Karpas-422 (cell line): ENCODE data around the gene TP53INP2. TPM values are rescaled to one million over a fixed set of nuclear protein-coding genes. Genes with fewer than 3 reads are reported as not detected.

Experiments
- DNase-seq: peaks from one replicate; pipeline ENCODE4 v3.0.0-alpha.2; 2015
- H2AFZ ChIP-seq: fragments of 200-600 bp; sonication (generic); 2 replicates; pipeline ENCODE4 v1.6.1; 2014; ENCODE audit warnings: antibody characterized with exemption, low read length, mixed read lengths
- H3K27ac ChIP-seq: fragments of 200-600 bp; sonication (generic); 2 replicates; pipeline ENCODE4 v1.5.1; 2014; ENCODE audit warnings: mild to moderate bottlenecking, low read length, moderate library complexity
- H3K27me3 ChIP-seq: fragments of 200-600 bp; sonication (generic); 2 replicates; pipeline ENCODE4 v1.6.1; 2014; ENCODE audit warnings: low read length, mixed read lengths
- H3K36me3 ChIP-seq: fragments of 200-600 bp; sonication (generic); 2 replicates; pipeline ENCODE4 v1.6.1; 2014; ENCODE audit warnings: low read length, mixed read lengths; ENCODE audit not compliant: insufficient read depth
- H3K4me1 ChIP-seq: fragments of 200-600 bp; sonication (generic); 2 replicates; pipeline ENCODE4 v1.6.1; 2014; ENCODE audit warnings: mild to moderate bottlenecking, low read length, mixed read lengths
- H3K4me2 ChIP-seq: fragments of 200-600 bp; sonication (generic); 2 replicates; pipeline ENCODE4 v1.6.1; 2014; ENCODE audit warnings: low read length, low read depth, mild to moderate bottlenecking; ENCODE audit not compliant: poor library complexity, severe bottlenecking
- H3K4me3 ChIP-seq: fragments of 200-600 bp; sonication (generic); 2 replicates; pipeline ENCODE4 v1.5.1; 2014; ENCODE audit warnings: mild to moderate bottlenecking, antibody characterized with exemption, low read length, mixed read lengths
- H3K79me2 ChIP-seq: fragments of 200-600 bp; sonication (generic); 2 replicates; pipeline ENCODE4 v1.6.1; 2014; ENCODE audit warnings: mild to moderate bottlenecking, low read length, mixed read lengths
- H3K9ac ChIP-seq: fragments of 200-600 bp; sonication (generic); 2 replicates; pipeline ENCODE4 v1.6.0; 2014; ENCODE audit warnings: low read length
- H3K9me2 ChIP-seq: fragments of 200-600 bp; sonication (generic), shearing (Covaris generic); replicated peaks from 2 replicates; pipeline ENCODE4 v1.6.0; 2014; ENCODE audit warnings: mild to moderate bottlenecking, low read length, moderate library complexity; ENCODE audit not compliant: insufficient read depth
- H3K9me3 ChIP-seq: fragments of 300-700, 200-600 bp; sonication (generic); 2 replicates; pipeline ENCODE4 v1.6.1; 2014; ENCODE audit warnings: low read length, mixed read lengths
- H4K20me1 ChIP-seq: fragments of 200-600 bp; sonication (generic); 2 replicates; pipeline ENCODE4 v1.6.1; 2014; ENCODE audit warnings: mild to moderate bottlenecking, antibody characterized with exemption, low read length, low read depth; ENCODE audit not compliant: insufficient read depth
- total RNA-seq: library from RNA; depleted of rRNA; stranded (reverse); fragments of >200 nt; shearing (Covaris generic); gene quantifications from 2 replicates; pipeline ENCODE4 v1.2.3, GENCODE V29; 2014; ENCODE audit warnings: low replicate concordance

The TP53INP2 gene
- total RNA-seq, 1 experiment from 2014 or later = 8.1 TPM

DNA sequence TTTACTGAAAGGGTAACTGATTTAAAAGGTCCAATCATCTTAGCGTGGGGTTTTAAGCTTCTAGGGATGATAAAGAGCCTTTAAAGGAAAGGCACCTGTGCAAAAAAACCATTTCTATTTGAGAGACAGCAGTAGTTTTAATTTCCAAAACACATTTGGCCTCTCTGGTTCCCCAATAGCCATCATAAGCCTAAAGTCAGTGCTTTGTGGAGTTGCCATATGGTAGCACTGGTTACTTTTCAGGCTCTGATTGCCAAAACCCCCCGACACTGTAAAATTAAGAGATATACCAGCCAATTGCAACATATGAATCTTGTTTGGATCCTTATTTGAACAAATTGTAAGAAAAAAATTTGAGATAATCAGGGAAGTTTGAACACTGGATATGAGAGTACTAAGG lies 44.6 kb downstream of the TP53INP2 start:
- H3K4me1 ChIP-seq = no peaks in the 10 kb centered on the region
- H3K9me3 ChIP-seq = no peaks in the 10 kb centered on the region
- no peaks in the 10 kb centered on the region for H3K9me2 ChIP-seq
- H3K9ac ChIP-seq = no peak overlapping the region
- no peak overlapping the region for H3K4me3 ChIP-seq
- H3K27ac ChIP-seq = no peak overlapping the region
- no peaks in the 10 kb centered on the region for H4K20me1 ChIP-seq
- no peak overlapping the region for H3K4me2 ChIP-seq
- H2AFZ ChIP-seq = no peak overlapping the region
- H3K79me2 ChIP-seq = no peaks in the 10 kb centered on the region
- H3K36me3 ChIP-seq = peaks cover 46% of the 10 kb centered on the region
- no peak for DNase-seq
- H3K27me3 ChIP-seq = no peaks in the 10 kb centered on the region

DNA sequence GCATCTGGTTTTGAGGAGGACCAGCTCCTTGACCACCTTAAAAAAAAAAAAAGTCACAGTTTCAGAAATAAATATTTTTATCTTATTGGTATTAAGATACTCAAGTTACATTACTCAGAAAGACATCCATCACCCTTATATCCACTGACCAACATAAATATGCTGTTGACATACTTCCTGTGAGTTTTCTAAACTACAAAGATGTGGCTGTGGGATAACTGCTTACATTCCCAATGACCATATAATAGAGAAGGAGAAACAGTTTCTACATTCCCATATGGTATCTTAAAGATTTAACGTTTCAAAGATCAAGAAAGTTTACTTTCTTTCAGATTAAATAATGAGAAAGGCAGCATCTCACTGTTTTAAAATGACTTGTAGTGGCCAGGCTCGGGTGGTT lies 46.3 kb downstream of the TP53INP2 start:
- Histone ChIP-seq H3K36me3 (peaks cover 41% of the 10 kb centered on the region), H3K4me3 (no peak overlapping the region), H3K27ac (no peak overlapping the region), H3K79me2 (no peaks in the 10 kb centered on the region), H2AFZ (no peak overlapping the region), H3K27me3 (no peaks in the 10 kb centered on the region), H3K9me3 (no peaks in the 10 kb centered on the region), H3K9ac (no peak overlapping the region), H3K4me1 (no peaks in the 10 kb centered on the region), H3K4me2 (no peak overlapping the region), H4K20me1 (no peaks in the 10 kb centered on the region), H3K9me2 (no peaks in the 10 kb centered on the region)
- DNase-seq = no peak

DNA sequence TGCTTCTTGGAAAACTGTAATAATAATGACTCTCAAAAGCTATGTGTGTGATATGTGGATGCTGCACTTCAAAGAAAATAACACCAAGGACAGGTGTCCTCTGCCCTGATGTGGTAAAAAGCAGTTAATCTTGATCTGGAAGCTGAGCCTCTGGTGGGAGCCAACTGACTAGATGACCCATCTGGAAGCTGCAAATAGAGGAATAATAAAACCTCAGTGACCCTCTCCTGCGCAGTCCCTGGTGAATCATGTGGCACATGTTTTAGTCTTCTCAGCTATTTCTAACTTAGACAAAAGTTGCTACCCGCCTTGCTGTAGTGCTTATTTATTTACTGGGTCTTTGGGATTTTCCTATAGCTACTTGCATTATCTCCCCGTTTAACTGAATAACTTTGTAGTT lies 47.3 kb downstream of the TP53INP2 start:
- Histone ChIP-seq H4K20me1 (no peaks in the 10 kb centered on the region), H3K9me3 (no peaks in the 10 kb centered on the region), H3K4me2 (no peak overlapping the region), H3K4me1 (no peaks in the 10 kb centered on the region), H3K36me3 (peaks cover 33% of the 10 kb centered on the region), H3K27ac (no peak overlapping the region), H3K9me2 (no peaks in the 10 kb centered on the region), H3K79me2 (no peaks in the 10 kb centered on the region), H2AFZ (no peak overlapping the region), H3K27me3 (no peaks in the 10 kb centered on the region), H3K9ac (no peak overlapping the region), H3K4me3 (no peak overlapping the region)
- DNase-seq = no peak

DNA sequence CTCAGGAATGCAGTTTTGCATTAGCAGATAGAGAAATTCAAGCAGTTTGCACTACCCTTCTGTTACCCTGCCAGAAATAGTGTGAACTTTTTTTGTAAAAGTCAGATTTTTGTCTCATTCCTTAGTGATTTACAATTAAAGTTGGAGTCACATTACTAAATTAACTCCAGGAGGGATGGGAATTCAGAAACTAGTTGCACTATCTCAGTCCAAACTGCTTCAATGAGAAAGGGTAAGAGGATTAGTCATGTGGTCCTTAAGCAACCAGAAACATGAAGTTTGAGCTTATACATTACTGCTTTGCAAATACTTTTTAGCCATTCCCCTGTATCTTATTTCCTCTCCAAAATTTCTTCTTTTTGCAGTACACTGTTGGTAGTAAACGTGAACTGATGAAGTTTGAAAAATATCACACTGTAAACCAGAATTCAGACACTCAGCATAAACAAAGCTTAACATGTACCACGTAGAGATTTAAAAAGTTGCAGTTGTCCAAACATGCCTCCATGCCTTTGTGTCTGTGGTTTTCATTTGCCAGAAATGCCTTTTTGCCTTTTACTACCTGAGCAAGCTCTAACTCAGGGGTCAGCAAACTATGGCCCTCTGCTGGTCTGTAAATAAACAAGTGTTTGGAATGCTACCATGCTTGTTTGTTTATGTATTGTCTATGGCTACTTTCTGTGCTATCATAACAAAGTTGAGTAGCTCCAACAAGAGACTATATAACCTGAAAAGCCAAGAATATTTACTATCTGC lies 49.7 kb downstream of the TP53INP2 start:
- Histone ChIP-seq H2AFZ (no peak overlapping the region), H3K27ac (no peak overlapping the region), H3K27me3 (no peaks in the 10 kb centered on the region), H3K4me2 (no peak overlapping the region), H3K79me2 (no peaks in the 10 kb centered on the region), H3K4me1 (no peaks in the 10 kb centered on the region), H3K9me2 (no peaks in the 10 kb centered on the region), H3K36me3 (peaks cover 36% of the 10 kb centered on the region; the same call in 1 of the 2 replicates), H3K9me3 (no peaks in the 10 kb centered on the region), H3K4me3 (no peak overlapping the region), H4K20me1 (no peaks in the 10 kb centered on the region), H3K9ac (no peak overlapping the region)
- DNase-seq = no peak

DNA sequence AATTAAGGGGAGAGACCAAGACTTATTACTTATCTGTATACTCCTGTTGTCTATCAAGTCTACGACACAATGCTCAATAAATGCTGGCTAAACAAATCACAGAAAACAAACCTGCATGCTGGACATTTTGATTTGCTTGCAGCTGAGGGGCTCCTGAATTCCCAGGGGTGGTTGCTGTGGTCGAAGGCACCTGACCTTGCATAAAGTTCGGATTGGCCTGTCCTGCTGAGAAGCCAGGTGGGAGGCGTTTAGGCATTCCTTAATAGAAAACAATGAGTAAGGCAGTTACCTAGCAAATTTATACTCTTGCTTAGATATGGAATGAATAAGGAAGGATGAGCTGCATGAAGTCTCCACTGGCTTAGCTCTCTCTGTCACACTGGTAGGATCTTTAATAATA lies 50.5 kb downstream of the TP53INP2 start:
- H3K9me2 ChIP-seq = no peaks in the 10 kb centered on the region
- H3K4me2 ChIP-seq = no peak overlapping the region
- no peak for DNase-seq
- H3K4me3 ChIP-seq = no peak overlapping the region
- no peak overlapping the region for H2AFZ ChIP-seq
- no peaks in the 10 kb centered on the region for H3K4me1 ChIP-seq
- H3K27me3 ChIP-seq = no peaks in the 10 kb centered on the region
- H3K36me3 ChIP-seq = peaks cover 37% of the 10 kb centered on the region; the same call in 1 of the 2 replicates
- H3K9ac ChIP-seq = no peak overlapping the region
- H3K9me3 ChIP-seq = no peaks in the 10 kb centered on the region
- no peaks in the 10 kb centered on the region for H4K20me1 ChIP-seq
- no peak overlapping the region for H3K27ac ChIP-seq
- H3K79me2 ChIP-seq = no peaks in the 10 kb centered on the region

DNA sequence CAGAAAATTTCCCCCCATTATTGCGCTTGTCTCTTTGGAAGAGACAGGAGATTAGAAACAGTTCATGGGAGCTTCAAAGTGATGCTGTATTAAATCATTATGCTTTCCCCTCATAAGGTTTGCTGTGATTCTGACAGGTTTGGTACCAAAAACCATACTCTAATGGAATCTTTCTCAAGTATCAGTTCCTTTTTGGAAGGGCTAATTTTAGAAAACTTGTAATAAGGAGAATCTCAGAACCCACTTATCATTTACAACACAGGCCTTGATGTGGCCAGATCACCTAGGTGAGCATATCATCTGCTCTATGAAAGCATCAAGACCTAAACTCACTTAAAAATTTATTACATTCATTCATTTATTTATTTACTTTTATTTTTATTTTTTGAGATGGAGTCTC lies 51.2 kb downstream of the TP53INP2 start:
- no peaks in the 10 kb centered on the region for H3K27me3 ChIP-seq
- H4K20me1 ChIP-seq = no peaks in the 10 kb centered on the region
- no peak overlapping the region for H3K9ac ChIP-seq
- no peaks in the 10 kb centered on the region for H3K79me2 ChIP-seq
- no peak overlapping the region for H2AFZ ChIP-seq
- H3K9me3 ChIP-seq = no peaks in the 10 kb centered on the region
- no peak overlapping the region for H3K27ac ChIP-seq
- no peak overlapping the region for H3K4me2 ChIP-seq
- no peaks in the 10 kb centered on the region for H3K9me2 ChIP-seq
- no peak for DNase-seq
- no peak overlapping the region for H3K4me3 ChIP-seq
- peaks cover 31% of the 10 kb centered on the region; the same call in 1 of the 2 replicates for H3K36me3 ChIP-seq
- H3K4me1 ChIP-seq = no peaks in the 10 kb centered on the region

DNA sequence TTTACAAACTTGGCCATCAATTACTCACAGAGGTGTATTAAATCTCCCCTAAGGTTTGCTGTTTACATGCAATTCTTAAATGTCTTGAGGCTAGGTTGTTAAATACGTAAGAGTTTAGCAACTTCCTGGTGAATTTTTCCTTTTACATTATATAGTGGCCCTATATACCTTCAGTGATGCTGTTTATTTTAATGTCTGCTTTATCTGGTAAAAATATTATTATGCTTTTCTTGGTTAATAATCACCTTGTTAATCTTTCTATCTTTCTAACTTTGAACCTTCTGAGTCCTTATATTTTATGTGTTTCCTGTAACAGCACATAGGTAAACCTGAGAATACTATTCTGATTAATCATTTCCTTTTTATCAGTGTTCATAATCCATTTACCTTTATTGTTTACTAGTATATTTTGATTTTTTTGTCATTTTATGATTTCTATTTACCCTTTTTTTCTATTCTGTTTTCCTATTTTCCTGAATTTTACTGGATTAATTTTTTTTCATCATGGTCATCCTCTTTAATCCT lies 57.9 kb downstream of the TP53INP2 start:
- no peaks in the 10 kb centered on the region for H3K9me3 ChIP-seq
- no peaks in the 10 kb centered on the region for H3K27me3 ChIP-seq
- H2AFZ ChIP-seq = no peak overlapping the region
- H3K9ac ChIP-seq = no peak overlapping the region
- peaks cover 52% of the 10 kb centered on the region; the same call in 1 of the 2 replicates for H3K36me3 ChIP-seq
- H3K4me3 ChIP-seq = no peak overlapping the region
- no peak for DNase-seq
- H3K27ac ChIP-seq = no peak overlapping the region
- no peaks in the 10 kb centered on the region for H4K20me1 ChIP-seq
- no peaks in the 10 kb centered on the region for H3K4me1 ChIP-seq
- H3K79me2 ChIP-seq = peaks cover 9% of the 10 kb centered on the region
- no peaks in the 10 kb centered on the region for H3K9me2 ChIP-seq
- H3K4me2 ChIP-seq = no peak overlapping the region
